Glomerular endothelial cell (primary cell): ENCODE results near the gene C1QB. TPM values are rescaled to one million over a fixed set of nuclear protein-coding genes. Genes with fewer than 3 reads are reported as not detected.
"Not testable (repeated sequence)": the region's sequence is repeated elsewhere in the genome, so short reads cannot be mapped to it uniquely, and the experiment has no call there.

Experiments used
- DNase-seq: peaks from one replicate; pipeline ENCODE4 v3.0.0-alpha.2; 2011; ENCODE audit warnings: low read depth, low spot score; ENCODE audit errors: extremely low read depth
- total RNA-seq: library from RNA; depleted of rRNA; stranded (reverse); fragments of >200 nt; gene quantifications from 2 replicates; pipeline ENCODE4 v1.2.3, GENCODE V29; 2015

Gene C1QB
- total RNA-seq, 1 donor from 2014 or later = not detected

DNA sequence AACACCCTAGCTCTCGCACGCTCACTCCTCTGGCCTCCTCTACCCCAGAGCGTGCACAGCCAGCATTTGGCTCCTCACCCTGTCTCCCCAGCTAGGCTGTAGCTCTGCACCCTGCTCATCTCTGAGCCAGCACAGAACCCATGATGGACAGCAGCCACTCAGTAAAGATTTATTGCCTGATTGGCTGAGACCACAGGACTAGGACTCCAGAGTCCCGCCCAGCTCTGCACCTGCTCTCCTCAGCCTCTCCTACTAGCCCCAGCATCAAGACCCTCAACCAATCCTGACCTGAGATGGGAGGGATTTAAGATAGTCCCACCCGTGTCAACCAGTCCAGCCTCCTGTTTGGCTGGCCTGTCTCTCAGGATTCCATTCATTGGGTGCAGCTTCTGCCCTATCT lies 9.3 kb downstream of the C1QB start:
- DNase-seq = no peak

DNA sequence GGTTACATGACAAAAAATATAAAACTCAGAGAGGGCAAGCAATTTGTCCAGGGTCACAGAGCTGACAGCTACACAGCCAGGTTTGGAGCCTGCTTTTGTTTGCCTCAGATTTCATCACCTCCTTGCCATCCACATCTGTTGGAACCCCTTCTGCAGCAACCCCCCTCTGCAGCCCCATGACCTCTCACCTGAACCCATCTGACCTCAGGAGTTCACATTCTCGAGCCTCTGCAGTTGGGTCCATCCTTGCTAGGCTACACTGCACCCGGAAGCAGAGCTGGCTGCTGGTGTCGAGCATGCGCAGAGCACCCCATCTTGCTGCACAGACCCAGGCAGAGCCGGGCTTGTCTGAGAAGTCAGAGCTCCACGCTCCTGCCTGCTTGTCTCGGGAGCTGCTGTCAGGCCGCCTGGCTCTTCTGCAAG lies 10.0 kb downstream of the C1QB start:
- no peak for DNase-seq

- DNase-seq = no peak
These were observed 12.7 kb downstream of the C1QB start for GRCh38 chr1:22665752-22666151.

GRCh38 chr1:22666412-22666811 lies 13.4 kb downstream of the C1QB start:
- DNase-seq = no peak

DNA sequence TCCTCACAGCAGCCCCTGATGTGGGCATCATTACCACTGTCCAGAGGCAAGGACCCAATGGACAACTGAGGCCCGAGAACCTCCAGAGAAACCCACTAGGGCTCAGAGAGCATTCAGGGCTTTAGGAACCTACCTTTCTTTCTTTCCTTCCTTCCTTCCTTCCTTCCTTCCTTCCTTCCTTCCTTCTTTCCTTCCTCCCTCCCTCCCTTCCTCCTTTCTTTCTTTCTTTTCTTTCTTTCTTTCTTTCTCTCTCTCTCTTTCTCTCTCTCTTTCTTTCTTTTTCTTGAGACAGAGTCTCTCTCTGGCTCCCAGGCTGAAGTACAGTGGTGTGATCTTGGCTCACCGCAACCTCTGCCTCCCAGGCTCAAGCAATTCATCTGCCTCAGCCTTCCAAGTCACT lies 15.8 kb downstream of the C1QB start:
- DNase-seq = not testable (repeated sequence)

DNA sequence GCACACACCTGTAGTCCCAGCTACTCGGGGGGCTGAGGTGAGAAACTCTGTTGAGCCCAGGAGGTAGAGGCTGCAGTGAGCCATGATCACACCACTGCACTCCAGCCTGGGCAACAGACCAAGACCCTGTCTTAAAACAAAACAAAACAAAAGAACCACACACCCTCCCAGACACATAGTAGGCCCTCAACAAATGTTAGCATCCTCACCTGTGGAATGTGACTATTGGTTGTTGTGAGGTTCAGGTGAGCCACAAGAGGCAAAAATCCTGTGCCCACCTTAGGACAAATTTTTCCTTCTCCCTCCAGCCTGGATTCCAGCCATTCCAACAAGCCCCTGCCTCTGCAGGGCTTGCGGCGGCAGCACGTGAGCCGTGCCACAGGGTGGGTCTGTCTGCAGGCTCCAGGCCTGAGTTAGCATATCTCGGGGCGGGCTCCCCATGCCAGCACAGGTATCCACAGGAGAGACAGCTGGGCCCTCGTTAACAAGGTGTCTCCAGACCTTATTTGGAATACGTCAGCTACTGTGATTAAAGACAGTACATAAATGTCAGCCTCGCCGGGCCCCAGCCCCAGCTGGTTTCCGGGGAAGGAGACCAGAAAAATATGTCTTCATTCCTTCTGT lies 17.4 kb downstream of the C1QB start:
- DNase-seq = no peak

DNA sequence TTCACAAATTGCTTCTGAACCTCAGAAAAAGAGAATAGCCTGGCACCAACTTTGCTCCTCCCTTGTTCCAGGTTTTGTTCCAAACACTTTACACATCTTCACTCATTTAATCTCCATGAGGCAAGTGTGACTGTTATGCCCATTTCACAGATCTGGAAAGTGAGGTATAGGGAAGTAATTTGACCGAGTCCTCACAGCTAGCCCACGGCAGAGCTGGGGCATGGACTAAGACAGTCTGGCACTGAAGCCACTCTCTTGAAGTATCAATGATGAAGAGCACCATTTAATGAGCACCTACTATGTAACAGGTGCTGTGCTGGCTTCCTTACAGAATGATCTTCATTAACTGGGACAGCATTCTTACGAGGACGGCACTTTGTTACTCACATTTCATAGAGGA lies 19.0 kb downstream of the C1QB start:
- DNase-seq = no peak

DNA sequence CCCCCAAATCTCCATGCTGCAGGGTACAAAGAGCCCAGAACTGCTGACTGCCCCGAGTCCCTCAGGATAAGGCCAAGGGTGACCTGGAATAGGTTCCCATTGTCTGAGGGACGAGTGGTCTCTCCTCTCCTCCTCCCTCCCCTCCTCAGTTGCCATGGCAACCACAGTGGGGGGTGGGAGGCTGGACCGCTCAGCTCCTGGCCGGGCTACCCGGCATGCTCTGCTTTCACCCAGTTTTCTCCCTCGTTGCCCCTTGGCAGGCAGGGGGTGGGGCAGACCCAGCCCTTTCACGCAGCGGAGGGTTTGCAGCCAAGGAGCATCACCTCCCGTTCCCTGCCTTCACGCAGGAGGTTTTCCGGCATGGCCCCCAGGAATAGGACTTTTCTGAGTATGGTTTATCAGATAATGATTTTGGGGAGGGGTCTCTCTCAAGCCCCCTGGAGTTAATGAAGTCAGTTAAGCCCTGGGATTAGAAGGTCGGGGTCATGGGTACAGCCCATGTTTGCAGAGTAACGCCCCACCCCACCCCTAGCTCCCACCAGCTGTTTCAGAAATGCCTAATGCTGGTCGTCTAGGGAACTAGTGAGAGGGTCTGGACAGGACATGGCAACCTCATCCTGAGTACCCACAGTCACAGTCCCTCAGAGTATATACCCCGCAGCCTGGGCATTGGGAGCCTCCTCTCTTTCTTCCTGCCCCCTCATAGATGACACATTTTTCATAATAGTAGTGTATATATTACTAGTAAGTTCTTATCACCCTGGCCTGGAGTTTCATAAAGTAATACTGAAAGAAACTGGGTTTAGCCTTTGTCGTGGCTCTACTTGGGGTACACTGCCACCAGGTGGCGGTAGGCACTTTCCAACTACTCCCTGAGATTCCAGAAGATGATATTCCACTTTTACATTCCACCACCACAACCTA lies 20.7 kb downstream of the C1QB start:
- peak; percentile 52 for DNase-seq

DNA sequence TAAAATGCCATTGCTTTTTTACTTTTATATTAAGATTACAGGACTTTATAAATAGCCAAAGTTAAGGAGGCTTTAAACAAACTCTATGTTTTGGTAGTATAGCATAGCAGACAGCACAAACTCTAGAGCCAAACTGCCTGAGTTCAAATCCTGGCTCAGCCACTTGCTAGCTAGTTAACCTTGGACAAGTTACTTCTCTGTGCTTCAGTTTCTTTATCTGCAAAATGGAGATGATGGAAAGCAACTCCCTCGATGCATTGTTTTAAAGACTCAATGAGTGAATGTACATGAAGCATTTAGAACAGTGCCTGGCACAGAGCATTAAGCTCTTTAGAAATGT lies 21.3 kb downstream of the C1QB start:
- DNase-seq = no peak

GRCh38 chr1:22676151-22676550 lies 23.1 kb downstream of the C1QB start:
- DNase-seq = not testable (repeated sequence)

GRCh38 chr1:22676916-22677583 lies 24.0 kb downstream of the C1QB start:
- DNase-seq = no peak

- DNase-seq = no peak
These were observed 25.2 kb downstream of the C1QB start for GRCh38 chr1:22677931-22678896.

GRCh38 chr1:22680726-22681125 lies 27.7 kb downstream of the C1QB start:
- DNase-seq = no peak

- DNase-seq = no peak
These were observed 28.7 kb downstream of the C1QB start for GRCh38 chr1:22681556-22682276.

DNA sequence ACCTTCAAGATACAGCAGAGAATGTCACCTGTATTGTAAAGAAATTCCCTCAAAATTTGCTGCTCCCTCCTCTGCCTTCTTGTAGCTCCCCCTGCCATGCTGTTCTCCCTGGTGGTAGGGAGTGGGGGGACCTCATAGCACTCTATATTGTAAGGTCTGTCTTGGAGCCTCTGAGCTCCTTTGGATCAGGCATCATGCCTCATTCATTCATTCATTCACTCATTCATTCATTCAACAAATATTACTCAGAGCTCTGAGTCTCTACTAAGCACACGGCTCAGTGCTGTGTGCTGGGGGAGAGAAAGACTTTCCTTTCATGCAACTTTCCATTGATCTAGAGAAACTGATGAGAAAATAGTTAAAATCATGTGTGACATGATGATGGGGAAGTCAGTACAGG lies 30.5 kb downstream of the C1QB start:
- no peak for DNase-seq

- no peak for DNase-seq
These were observed 32.6 kb downstream of the C1QB start for GRCh38 chr1:22685591-22686059.

GRCh38 chr1:22687191-22687590 lies 34.2 kb downstream of the C1QB start:
- DNase-seq = no peak

DNA sequence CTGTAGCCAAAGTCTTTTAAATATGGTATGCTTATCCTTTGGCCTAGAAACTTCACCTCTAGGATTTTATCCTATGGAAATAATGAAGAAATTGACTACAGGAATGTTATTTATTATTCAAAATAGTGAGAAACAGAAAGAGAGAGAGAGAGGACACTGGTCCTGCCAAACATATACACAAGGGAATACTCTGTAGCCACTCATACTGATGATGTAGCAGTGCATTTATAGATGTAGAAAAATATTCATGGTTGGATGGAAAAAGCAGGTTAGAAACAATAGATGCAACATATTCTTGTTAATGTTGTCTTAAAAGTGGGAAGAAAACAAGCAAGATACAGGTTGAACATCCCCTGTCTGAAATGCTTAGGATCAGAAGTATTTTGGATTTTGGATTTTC lies 35.4 kb downstream of the C1QB start:
- no peak for DNase-seq

DNA sequence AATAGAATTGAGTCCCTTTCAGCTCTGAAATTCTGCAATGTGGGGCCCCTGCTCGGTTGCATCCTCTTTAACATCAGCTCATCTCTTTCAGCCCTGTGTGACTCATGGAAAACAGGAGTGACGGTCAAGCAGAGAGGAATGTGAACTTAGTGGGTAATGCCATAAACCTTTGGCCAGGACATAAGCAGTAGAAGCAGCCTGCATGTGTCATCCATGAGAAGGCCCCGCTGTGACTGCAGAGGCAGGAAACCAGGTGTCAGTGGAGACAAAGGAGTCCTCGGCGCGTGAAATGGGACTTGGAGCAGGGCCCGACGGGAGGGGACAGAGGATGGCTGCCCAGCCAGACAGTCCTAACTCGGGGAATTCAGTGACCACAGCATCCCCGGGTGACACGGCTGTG lies 36.5 kb downstream of the C1QB start:
- DNase-seq = no peak
